Panc1 (cell line): ENCODE measurements around the gene FSTL5. TPM values are rescaled to one million over a fixed set of nuclear protein-coding genes. Genes with fewer than 3 reads are reported as not detected.

ENCODE experiments used
- ATAC-seq: fragments of 200-7000 bp; cut with Tn5 transposase; 2 replicates; pipeline ENCODE4 v1.9.1; 2020; ENCODE audit warnings: mild to moderate bottlenecking, moderate library complexity
- BruUV-seq: library from RNA; stranded (reverse); fragments of 400-500 nt; replicated peaks from 2 replicates; lab custom pipeline; 2021; lab: Mats Ljungman, UMichigan
- CTCF ChIA-PET: fragments of 300-600 bp; sonication (Branson Sonifier 250); formaldehyde crosslinking; loops from one replicate; lab custom pipeline; 2022; ENCODE audit warnings: antibody characterized with exemption; lab: Charles Lee
- POLR2A ChIA-PET: fragments of 300-600 bp; sonication (Branson Sonifier 250); formaldehyde crosslinking; loops from one replicate; lab custom pipeline; 2022; ENCODE audit warnings: antibody characterized with exemption; lab: Charles Lee
- DNase-seq: peaks from one replicate; pipeline ENCODE4 v3.0.0-alpha.2; 2010; ENCODE audit warnings: low read depth, low spot score
- H3K27ac ChIP-seq: 2 replicates; pipeline ENCODE4 v1.5.1; 2011; ENCODE audit warnings: mild to moderate bottlenecking, low read length, inconsistent platforms
- H3K27me3 ChIP-seq: fragments of 200-500 bp; sonication (Bioruptor generic); 2 replicates; pipeline ENCODE4 v1.6.0; 2014; ENCODE audit warnings: low read length, inconsistent platforms; ENCODE audit not compliant: control insufficient read depth, insufficient read depth
- H3K36me3 ChIP-seq: fragments of 200-500 bp; sonication (Bioruptor generic); 2 replicates; pipeline ENCODE4 v1.5.1; 2014; ENCODE audit warnings: inconsistent platforms, mild to moderate bottlenecking, low read length, moderate library complexity; ENCODE audit not compliant: control insufficient read depth, insufficient read depth
- H3K4me1 ChIP-seq: 2 replicates; pipeline ENCODE4 v1.5.1; 2011; ENCODE audit warnings: inconsistent platforms, mild to moderate bottlenecking, low read length, moderate library complexity; ENCODE audit not compliant: control insufficient read depth, insufficient read depth
- H3K4me3 ChIP-seq, 2 experiments: 2 replicates each; pipeline ENCODE4 v1.5.1; 2011 to 2012; ENCODE audit warnings: low read depth in 2 of 2, low read length in 2 of 2, mild to moderate bottlenecking in 2 of 2, inconsistent platforms in 1 of 2, moderate library complexity in 1 of 2
- H3K9me3 ChIP-seq: fragments of 200-500 bp; sonication (Bioruptor generic); 2 replicates; pipeline ENCODE4 v1.5.1; 2014; ENCODE audit warnings: low read depth, mild to moderate bottlenecking, inconsistent platforms, low read length, moderate library complexity; ENCODE audit not compliant: control insufficient read depth, insufficient read depth
- CTCF ChIP-seq: fragments of 450-650 bp; IDR thresholded peaks from 2 replicates; pipeline ENCODE4 v1.5.1; 2017; ENCODE audit warnings: mild to moderate bottlenecking
- POLR2AphosphoS5 ChIP-seq: IDR thresholded peaks from 2 replicates; pipeline ENCODE4 v1.6.1; 2012; ENCODE audit warnings: mild to moderate bottlenecking, low read depth, low read length, moderate library complexity
- REST ChIP-seq, 2 experiments: IDR thresholded peaks; 2 replicates each; pipeline ENCODE4 v1.6.1; 2011 to 2012; ENCODE audit warnings: low read depth in 2 of 2, control low read depth in 1 of 2, low read length in 1 of 2, mild to moderate bottlenecking in 1 of 2, moderate library complexity in 1 of 2; ENCODE audit not compliant: insufficient read depth in 1 of 2
- SIN3A ChIP-seq: IDR thresholded peaks from 2 replicates; pipeline ENCODE4 v1.6.1; 2012; ENCODE audit warnings: low read depth, mild to moderate bottlenecking, low read length, moderate library complexity, borderline replicate concordance; ENCODE audit not compliant: insufficient read depth
- TCF7L2 ChIP-seq: IDR thresholded peaks from 2 replicates; pipeline ENCODE4 v1.6.1; 2011; ENCODE audit warnings: mild to moderate bottlenecking, low read depth, low read length, inconsistent platforms
- in situ Hi-C: cut with HindIII; loops from 2 replicates; pipeline ENCODE4 v1.10.0; 2016; ENCODE audit warnings: low sequenced_read_pairs, low pct_unique_long_range_greater_than_20kb
- intact Hi-C: fragments of 100-400 bp; cut with micrococcal nuclease; formaldehyde crosslinking; loops from one replicate; pipeline ENCODE4 v1.10.0; 2022; ENCODE audit not compliant: unreplicated experiment
- total RNA-seq: library from RNA; stranded (reverse); gene quantifications from one replicate; pipeline ENCODE4 v1.2.1, GENCODE V29; 2021; ENCODE audit not compliant: unreplicated experiment

The FSTL5 gene
- total RNA-seq, 1 experiment from 2014 or later: 0.67 TPM

- intact Hi-C loops (no loop called here), in situ Hi-C loops (no loop called here)
- Histone ChIP-seq H3K9me3 (no peaks in the 10 kb centered on the region), H3K27me3 (no peaks in the 10 kb centered on the region), H3K4me1 (no peaks in the 10 kb centered on the region), H3K4me3 (no peak overlapping the region), H3K27ac (no peak overlapping the region), H3K36me3 (no peaks in the 10 kb centered on the region)
- ATAC-seq (no peak), DNase-seq (no peak)
- TF ChIP-seq CTCF (no peak), REST (IDR thresholded peaks at IDR 0.05; ENCODE audit: insufficient read depth in 1 of 2, low read depth in 2 of 2, low read length in 1 of 2) (no peak), TCF7L2 (no peak), SIN3A (no peak), POLR2AphosphoS5 (no peak)
- CTCF ChIA-PET: no interaction called here
- BruUV-seq: no TSS peak
- POLR2A ChIA-PET: no interaction called here
Observed at GRCh38 chr4:161717084-161717483, 446.7 kb downstream of the FSTL5 start.

GRCh38 chr4:161714931-161715330 is 448.9 kb downstream of the FSTL5 start:
- intact Hi-C loops: no loop called here
- POLR2A ChIA-PET: no interaction called here

More at GRCh38 chr4:161714931-161715330, 448.9 kb downstream of the FSTL5 start:
- DNase-seq: no peak
- Histone ChIP-seq H3K36me3 (no peaks in the 10 kb centered on the region), H3K27me3 (no peaks in the 10 kb centered on the region), H3K27ac (no peak overlapping the region), H3K9me3 (no peaks in the 10 kb centered on the region), H3K4me1 (no peaks in the 10 kb centered on the region), H3K4me3 (no peak overlapping the region)
- ATAC-seq: no peak
- BruUV-seq: no TSS peak
- TF ChIP-seq SIN3A (no peak), TCF7L2 (no peak), REST (IDR thresholded peaks at IDR 0.05; ENCODE audit: insufficient read depth in 1 of 2, low read depth in 2 of 2, low read length in 1 of 2) (no peak), POLR2AphosphoS5 (no peak), CTCF (no peak)
- in situ Hi-C loops: no loop called here
- CTCF ChIA-PET: no interaction called here
